ENCODE results near the gene NTNG2. TPM values are rescaled to one million over a fixed set of nuclear protein-coding genes. Genes with fewer than 3 reads are reported as not detected.

The NTNG2 gene
- total and polyA plus RNA-seq, 9 of the 15 experiments (the other 6 are each of a cell fraction or from before 2014, with no cell fraction given), result 0.01 to 0.11 (median 0.09) TPM; not detected in 6

GRCh38 chr9:132274861-132275260 lies 113.0 kb downstream of the NTNG2 start:
- POLR2A ChIA-PET, result interaction anchor here (0.6 kb wide), 1 partner anchor 790 kb away, joined by 4 read pairs; no protein-coding TSS in a partner anchor
- TF ChIP-seq RNF2 (IDR thresholded peaks at IDR 0.05), result no peak
- H3K9ac ChIP-seq (ENCODE audit: insufficient read depth in 1 of 2, low read depth in 2 of 2, low read length in 2 of 2), result no peak overlapping the region
- H3K4me1 ChIP-seq (replicated peaks in 1 of 2; ENCODE audit: control insufficient read depth in 2 of 2, insufficient read depth in 2 of 2, low read length in 2 of 2), result no peaks in the 10 kb centered on the region
- DNase-seq (ENCODE audit: extremely low read depth in 1 of 4, low spot score in 3 of 4) (no peak), ATAC-seq (no peak), FAIRE-seq (no peak)
- CTCF ChIA-PET (ENCODE audit: low intra/inter-chr PET ratio), result no interaction called here
- WGBS (ENCODE audit: insufficient coverage, low coverage, missing lambda C conversion rate), result 100% methylated on average over 2 of the region's 2 CpGs
- H3K27me3 ChIP-seq (ENCODE audit: control insufficient read depth in 2 of 2, insufficient read depth in 2 of 2, low read length in 2 of 2), result no peaks in the 10 kb centered on the region
- H3K4me2 ChIP-seq (ENCODE audit: insufficient read depth, low read length), result no peak overlapping the region
- in situ Hi-C loops (cut with MboI) (no loop called here), intact Hi-C loops (cut with micrococcal nuclease) (no loop called here)
- no peaks in the 10 kb centered on the region for H4K20me1 ChIP-seq (replicated peaks; ENCODE audit: control insufficient read depth, insufficient read depth, low read length)
- BruUV-seq (replicated peaks), result no TSS peak
- H3K36me3 ChIP-seq (ENCODE audit: control insufficient read depth, insufficient read depth, low read length), result peaks cover 92% of the 10 kb centered on the region
- H3K4me3 ChIP-seq, result no peak overlapping the region
- no peaks in the 10 kb centered on the region; the same call in 1 of the 2 replicates for H3K9me3 ChIP-seq (replicated peaks; ENCODE audit: control insufficient read depth, insufficient read depth, low read depth, low read length)
- H3K9me1 ChIP-seq (ENCODE audit: control insufficient read depth, insufficient read depth, low read length), result peaks cover 4% of the 10 kb centered on the region
- H3K79me2 ChIP-seq (ENCODE audit: control insufficient read depth, insufficient read depth, low read length), result no peaks in the 10 kb centered on the region
- H2AFZ ChIP-seq (ENCODE audit: low read depth, low read length), result no peak overlapping the region
- no peak overlapping the region for H3K27ac ChIP-seq (ENCODE audit: extremely low read depth, low read depth, low read length)

- Histone ChIP-seq H3K9me3 (replicated peaks; ENCODE audit: control insufficient read depth, insufficient read depth, low read depth, low read length) (no peaks in the 10 kb centered on the region), H3K36me3 (ENCODE audit: control insufficient read depth, insufficient read depth, low read length) (peaks cover 87% of the 10 kb centered on the region), H4K20me1 (replicated peaks; ENCODE audit: control insufficient read depth, insufficient read depth, low read length) (no peaks in the 10 kb centered on the region), H3K27ac (ENCODE audit: extremely low read depth, low read depth, low read length) (no peak overlapping the region), H3K4me1 (replicated peaks in 1 of 2; ENCODE audit: control insufficient read depth in 2 of 2, insufficient read depth in 2 of 2, low read length in 2 of 2) (no peaks in the 10 kb centered on the region), H2AFZ (ENCODE audit: low read depth, low read length) (no peak overlapping the region), H3K9ac (ENCODE audit: insufficient read depth in 1 of 2, low read depth in 2 of 2, low read length in 2 of 2) (no peak overlapping the region), H3K9me1 (ENCODE audit: control insufficient read depth, insufficient read depth, low read length) (no peaks in the 10 kb centered on the region), H3K79me2 (ENCODE audit: control insufficient read depth, insufficient read depth, low read length) (no peaks in the 10 kb centered on the region), H3K4me3 (no peak overlapping the region), H3K27me3 (ENCODE audit: control insufficient read depth in 2 of 2, insufficient read depth in 2 of 2, low read length in 2 of 2) (no peaks in the 10 kb centered on the region), H3K4me2 (ENCODE audit: insufficient read depth, low read length) (no peak overlapping the region)
- in situ Hi-C loops (cut with MboI) (no loop called here), intact Hi-C loops (cut with micrococcal nuclease) (no loop called here)
- TF ChIP-seq RBM39 (optimal IDR thresholded peaks at IDR 0.05; ENCODE audit: low read depth, low read length) (no peak), CBFA2T3 (IDR thresholded peaks at IDR 0.05) (peak; percentile 40; the same call in 1 of the 2 replicates), EGR1 (conservative IDR thresholded peaks at IDR 0.05) (peak; percentile 56), KAT7 (CRISPR knock-in tag; IDR thresholded peaks at IDR 0.05; ENCODE audit: borderline replicate concordance) (no peak), KDM1A (IDR thresholded peaks at IDR 0.05) (0 out of 4 replicates have a peak, but pooled peaks of 1 of the 2 experiments have one; percentile 35), NFE2 (IDR thresholded peaks at IDR 0.05; ENCODE audit: low read depth) (peak; percentile 24; the same call in 1 of the 2 replicates), FOSL1 (tag; conservative IDR thresholded peaks at IDR 0.05) (no peak)
- DNase-seq (ENCODE audit: extremely low read depth in 1 of 4, low spot score in 3 of 4) (peak in 2 of 4 experiments; percentile 18 to 30), FAIRE-seq (peak; percentile 32), ATAC-seq (no peak)
- ChIA-PET CTCF (ENCODE audit: low intra/inter-chr PET ratio) (no interaction called here), POLR2A (no interaction called here)
- no TSS peak for BruUV-seq (replicated peaks)
- 53% methylated on average over 4 of the region's 4 CpGs for WGBS (ENCODE audit: insufficient coverage, low coverage, missing lambda C conversion rate)
Observed at GRCh38 chr9:132283165-132283564, 121.3 kb downstream of the NTNG2 start.
